Peyer's patch (tissue), 4 donors: ENCODE measurements around the gene C3orf20.

Source experiments
- CTCF ChIP-seq, 6 experiments: fragments of 450-650 bp in 4 of 6; fragments of 200-600 bp in 2 of 6; sonication (generic) in 1 of 6; IDR thresholded peaks; one replicate each; pipeline ENCODE4 v1.5.1; 2017 to 2019; ENCODE audit warnings: antibody characterized with exemption in 6 of 6, mild to moderate bottlenecking in 3 of 6, moderate library complexity in 1 of 6
- POLR2A ChIP-seq, 2 donors: fragments of 450-650 bp; IDR thresholded peaks; one replicate each; pipeline ENCODE4 v1.5.1; 2017; ENCODE audit warnings: antibody characterized with exemption in 2 of 2, mild to moderate bottlenecking in 2 of 2, moderate library complexity in 2 of 2

GRCh38 chr3:14640157-14640562, 34.8 kb upstream of the C3orf20 start:
- TF ChIP-seq CTCF (IDR thresholded peaks at IDR 0.05), result no peak
- no peak for TF ChIP-seq POLR2A (IDR thresholded peaks at IDR 0.05)
